ENCODE measurements around the gene MCTP1. TPM values are rescaled to one million over a fixed set of nuclear protein-coding genes. Genes with fewer than 3 reads are reported as not detected.

Gene MCTP1
- total RNA-seq, 1 experiment from 2014 or later = 2.5 TPM

DNA sequence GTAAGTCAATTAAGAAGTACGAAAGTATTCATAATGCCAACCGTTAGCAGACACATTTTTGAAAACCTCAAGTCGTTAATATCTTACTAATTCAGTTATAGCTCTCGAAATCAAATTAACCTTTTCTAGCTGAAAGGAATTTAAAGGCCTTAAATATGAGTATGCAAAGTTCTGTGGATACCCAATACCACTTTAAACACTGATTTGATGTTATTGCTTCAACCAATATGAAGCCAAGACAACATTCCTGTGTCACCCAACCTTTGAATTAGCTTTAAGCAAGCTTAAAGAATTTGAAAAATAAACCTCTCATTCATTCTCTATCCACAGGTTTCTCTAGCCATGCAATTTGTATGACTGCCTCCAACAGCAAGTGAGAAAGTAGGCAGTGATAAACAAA lies 204.5 kb downstream of the MCTP1 start:
- H3K14ac ChIP-seq (ENCODE audit: insufficient read depth, low read length) = no peak overlapping the region
- H2BK120ac ChIP-seq (ENCODE audit: low read depth, low read length, poor library complexity, severe bottlenecking) = no peak overlapping the region
- H3K27ac ChIP-seq (ENCODE audit: insufficient read length, low read depth, low read length) = no peak overlapping the region
- no peaks in the 10 kb centered on the region for H3K9me3 ChIP-seq (ENCODE audit: control insufficient read depth, low read depth, low read length)
- H3K4me3 Mint-ChIP-seq = no peak overlapping the region
- H3K36me3 Mint-ChIP-seq (ENCODE audit: insufficient read depth in 1 of 3, low read depth in 3 of 3) = no peaks in the 10 kb centered on the region
- H2BK15ac ChIP-seq (ENCODE audit: low read depth, low read length) = no peak overlapping the region
- no peaks in the 10 kb centered on the region for H3K79me1 ChIP-seq (ENCODE audit: insufficient read depth, low read depth, low read length, poor library complexity, severe bottlenecking)
- H3K4me1 Mint-ChIP-seq = peaks cover 18 to 21% of the 10 kb centered on the region in 2 experiments
- no peak for DNase-seq
- H3K79me2 ChIP-seq (ENCODE audit: insufficient read depth, low read length) = no peaks in the 10 kb centered on the region
- H3K27me3 Mint-ChIP-seq (ENCODE audit: low read depth) = no peaks in the 10 kb centered on the region
- no peak overlapping the region for H2BK12ac ChIP-seq (ENCODE audit: insufficient read length, low read depth, low read length)
- H3K18ac ChIP-seq (ENCODE audit: insufficient read length, low read depth, low read length) = no peak overlapping the region
- no peaks in the 10 kb centered on the region for H3K4me1 ChIP-seq (ENCODE audit: insufficient read depth, low read length)
- H4K8ac ChIP-seq (replicated peaks; ENCODE audit: insufficient read length, low read depth, low read length) = no peak overlapping the region
- H3K27me3 ChIP-seq (ENCODE audit: insufficient read depth, low read length) = no peaks in the 10 kb centered on the region
- no peak overlapping the region for H3K27ac Mint-ChIP-seq
- WGBS (ENCODE audit: extremely low coverage, insufficient read length, low lambda C conversion rate) = no CpG with 5 or more reads among the region's 4 CpGs
- H3K56ac ChIP-seq (ENCODE audit: insufficient read length, low read depth, low read length) = no peak overlapping the region
- no peak overlapping the region for H3K4ac ChIP-seq (ENCODE audit: low read depth, low read length)
- H2AFZ ChIP-seq (ENCODE audit: low read length) = no peak overlapping the region
- H4K91ac ChIP-seq (ENCODE audit: insufficient read length, low read depth, low read length) = no peak overlapping the region
- no peaks in the 10 kb centered on the region for H3K23me2 ChIP-seq (ENCODE audit: insufficient read length, low read depth, low read length, poor library complexity, severe bottlenecking)
- no peak overlapping the region for H2BK20ac ChIP-seq (ENCODE audit: low read depth, low read length, poor library complexity, severe bottlenecking)
- H4K20me1 ChIP-seq (ENCODE audit: control insufficient read depth, insufficient read depth, insufficient read length) = no peaks in the 10 kb centered on the region
- TF ChIP-seq, protein P1, sequence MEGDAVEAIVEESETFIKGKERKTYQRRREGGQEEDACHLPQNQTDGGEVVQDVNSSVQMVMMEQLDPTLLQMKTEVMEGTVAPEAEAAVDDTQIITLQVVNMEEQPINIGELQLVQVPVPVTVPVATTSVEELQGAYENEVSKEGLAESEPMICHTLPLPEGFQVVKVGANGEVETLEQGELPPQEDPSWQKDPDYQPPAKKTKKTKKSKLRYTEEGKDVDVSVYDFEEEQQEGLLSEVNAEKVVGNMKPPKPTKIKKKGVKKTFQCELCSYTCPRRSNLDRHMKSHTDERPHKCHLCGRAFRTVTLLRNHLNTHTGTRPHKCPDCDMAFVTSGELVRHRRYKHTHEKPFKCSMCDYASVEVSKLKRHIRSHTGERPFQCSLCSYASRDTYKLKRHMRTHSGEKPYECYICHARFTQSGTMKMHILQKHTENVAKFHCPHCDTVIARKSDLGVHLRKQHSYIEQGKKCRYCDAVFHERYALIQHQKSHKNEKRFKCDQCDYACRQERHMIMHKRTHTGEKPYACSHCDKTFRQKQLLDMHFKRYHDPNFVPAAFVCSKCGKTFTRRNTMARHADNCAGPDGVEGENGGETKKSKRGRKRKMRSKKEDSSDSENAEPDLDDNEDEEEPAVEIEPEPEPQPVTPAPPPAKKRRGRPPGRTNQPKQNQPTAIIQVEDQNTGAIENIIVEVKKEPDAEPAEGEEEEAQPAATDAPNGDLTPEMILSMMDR (conservative IDR thresholded peaks at IDR 0.05) = no peak
- no peaks in the 10 kb centered on the region for H3K9me3 Mint-ChIP-seq
- no peak overlapping the region for H2BK5ac ChIP-seq (ENCODE audit: insufficient read length, low read length)
- H3K23ac ChIP-seq (ENCODE audit: insufficient read length, low read depth, low read length) = no peak overlapping the region
- H3K9ac ChIP-seq (ENCODE audit: extremely low read depth, insufficient read length, low read length) = no peak overlapping the region
- no peak overlapping the region for H4K5ac ChIP-seq (ENCODE audit: insufficient read length, low read depth, low read length)
- no peak overlapping the region for H3T11ph ChIP-seq (ENCODE audit: low read length)
- no peak overlapping the region for H2AK5ac ChIP-seq (ENCODE audit: insufficient read length, low read length)
- no peak overlapping the region for H3K4me2 ChIP-seq (ENCODE audit: insufficient read depth, insufficient read length, low read length)

Data from H9 (cell line).